ENCODE data around the gene GIPC3.

- TF ChIP-seq, protein P1, sequence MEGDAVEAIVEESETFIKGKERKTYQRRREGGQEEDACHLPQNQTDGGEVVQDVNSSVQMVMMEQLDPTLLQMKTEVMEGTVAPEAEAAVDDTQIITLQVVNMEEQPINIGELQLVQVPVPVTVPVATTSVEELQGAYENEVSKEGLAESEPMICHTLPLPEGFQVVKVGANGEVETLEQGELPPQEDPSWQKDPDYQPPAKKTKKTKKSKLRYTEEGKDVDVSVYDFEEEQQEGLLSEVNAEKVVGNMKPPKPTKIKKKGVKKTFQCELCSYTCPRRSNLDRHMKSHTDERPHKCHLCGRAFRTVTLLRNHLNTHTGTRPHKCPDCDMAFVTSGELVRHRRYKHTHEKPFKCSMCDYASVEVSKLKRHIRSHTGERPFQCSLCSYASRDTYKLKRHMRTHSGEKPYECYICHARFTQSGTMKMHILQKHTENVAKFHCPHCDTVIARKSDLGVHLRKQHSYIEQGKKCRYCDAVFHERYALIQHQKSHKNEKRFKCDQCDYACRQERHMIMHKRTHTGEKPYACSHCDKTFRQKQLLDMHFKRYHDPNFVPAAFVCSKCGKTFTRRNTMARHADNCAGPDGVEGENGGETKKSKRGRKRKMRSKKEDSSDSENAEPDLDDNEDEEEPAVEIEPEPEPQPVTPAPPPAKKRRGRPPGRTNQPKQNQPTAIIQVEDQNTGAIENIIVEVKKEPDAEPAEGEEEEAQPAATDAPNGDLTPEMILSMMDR (conservative IDR thresholded peaks at IDR 0.05 in 1 of 2, IDR thresholded peaks at IDR 0.05 in 1 of 2; ENCODE audit: extremely low read depth in 1 of 2, insufficient read depth in 1 of 2, low read depth in 1 of 2, low read length in 2 of 2): no peak
- TF ChIP-seq EZH2 (IDR thresholded peaks at IDR 0.05; ENCODE audit: borderline replicate concordance, low read length): no peak
Observed at GRCh38 chr19:3617463-3617862, 32.2 kb downstream of the GIPC3 start.

Data from mammary epithelial cell (primary cell).